SIG-M5 treated with dmso at 0.1 percent for 504 hours (cell line): ENCODE measurements around the gene ZCCHC2.

ENCODE experiments used
- DNase-seq: peaks from one replicate; lab custom pipeline; 2025; ENCODE audit not compliant: unreplicated experiment; lab: John Stamatoyannopoulos, UW

Gene ZCCHC2

GRCh38 chr18:62574776-62575175, 52.0 kb downstream of the ZCCHC2 start:
- no peak for DNase-seq

- no peak for DNase-seq
Measured at GRCh38 chr18:62576271-62576670, 53.4 kb downstream of the ZCCHC2 start.

- no peak for DNase-seq
Measured at GRCh38 chr18:62576845-62577512, 54.2 kb downstream of the ZCCHC2 start.

- no peak for DNase-seq
Measured at GRCh38 chr18:62577765-62578164, 54.9 kb downstream of the ZCCHC2 start.

GRCh38 chr18:62578980-62579511, 56.2 kb downstream of the ZCCHC2 start:
- DNase-seq: no peak

- peak; percentile 56 for DNase-seq
Measured at GRCh38 chr18:62583376-62583775, 60.6 kb downstream of the ZCCHC2 start.

GRCh38 chr18:62584241-62585120, 61.7 kb downstream of the ZCCHC2 start:
- DNase-seq: peak; percentile 90

GRCh38 chr18:62585274-62586150, 62.7 kb downstream of the ZCCHC2 start:
- no peak for DNase-seq

GRCh38 chr18:62586151-62586774, 63.4 kb downstream of the ZCCHC2 start:
- DNase-seq: peak; percentile 19

GRCh38 chr18:62586781-62587487, 64.1 kb downstream of the ZCCHC2 start:
- no peak for DNase-seq

- DNase-seq: no peak
Measured at GRCh38 chr18:62587689-62588088, 64.9 kb downstream of the ZCCHC2 start.

GRCh38 chr18:62588217-62588616, 65.4 kb downstream of the ZCCHC2 start:
- peak; percentile 18 for DNase-seq

- no peak for DNase-seq
Measured at GRCh38 chr18:62590799-62591590, 68.2 kb downstream of the ZCCHC2 start.

- DNase-seq: no peak
Measured at GRCh38 chr18:62596145-62597005, 73.5 kb downstream of the ZCCHC2 start.

- DNase-seq: no peak
Measured at GRCh38 chr18:62601871-62602270, 79.0 kb downstream of the ZCCHC2 start.

GRCh38 chr18:62602706-62603105, 79.9 kb downstream of the ZCCHC2 start:
- DNase-seq: no peak

GRCh38 chr18:62603211-62603610, 80.4 kb downstream of the ZCCHC2 start:
- no peak for DNase-seq

- no peak for DNase-seq
Measured at GRCh38 chr18:62603979-62604378, 81.2 kb downstream of the ZCCHC2 start.
